HTERT RPE-1 (cell line): ENCODE data around the gene PCDHB13.
"Not testable (repeated sequence)": the region's sequence is repeated elsewhere in the genome, so short reads cannot be mapped to it uniquely, and the experiment has no call there.

Source experiments
- in situ Hi-C: fragments of 300-500 bp; cut with MboI; formaldehyde crosslinking; loops from 4 replicates; pipeline ENCODE4 v1.14.3; 2020; ENCODE audit warnings: low sequenced_read_pairs

The PCDHB13 gene

GRCh38 chr5:141201126-141201525 lies 12.6 kb upstream of the PCDHB13 start:
- in situ Hi-C loops: not testable (repeated sequence)

- in situ Hi-C loops: not testable (repeated sequence)
These were observed 12.1 kb upstream of the PCDHB13 start for GRCh38 chr5:141201646-141202045.

- in situ Hi-C loops: no loop called here
These were observed 5.2 kb upstream of the PCDHB13 start, which contains the start of gene PCDHB12 for GRCh38 chr5:141208478-141208877. PCDHB12 (plus strand) TSS chr5:141208719; CDS start chr5:141208908, 189 bp downstream.

- in situ Hi-C loops: not testable (repeated sequence)
These were observed 3.4 kb upstream of the PCDHB13 start for GRCh38 chr5:141210281-141210680.

GRCh38 chr5:141210849-141211248 lies 2.9 kb upstream of the PCDHB13 start:
- in situ Hi-C loops: not testable (repeated sequence)

GRCh38 chr5:141214583-141214982 lies 864 bp downstream of the PCDHB13 start:
- in situ Hi-C loops: not testable (repeated sequence)

GRCh38 chr5:141215504-141215903 lies 1.8 kb downstream of the PCDHB13 start:
- in situ Hi-C loops: not testable (repeated sequence)

GRCh38 chr5:141216035-141216434 lies 2.3 kb downstream of the PCDHB13 start:
- in situ Hi-C loops: not testable (repeated sequence)

- in situ Hi-C loops: no loop called here
These were observed 9.5 kb downstream of the PCDHB13 start, which contains the start of gene PCDHB14 for GRCh38 chr5:141223112-141223783. PCDHB14 (plus strand) TSS chr5:141223343; CDS start chr5:141223506, 163 bp downstream.

GRCh38 chr5:141224844-141225243 lies 11.1 kb downstream of the PCDHB13 start:
- in situ Hi-C loops: not testable (repeated sequence)

GRCh38 chr5:141225421-141225820 lies 11.7 kb downstream of the PCDHB13 start:
- in situ Hi-C loops: not testable (repeated sequence)

- in situ Hi-C loops: no loop called here
These were observed 20.5 kb downstream of the PCDHB13 start for GRCh38 chr5:141234109-141234667.

GRCh38 chr5:141235922-141236321 lies 22.2 kb downstream of the PCDHB13 start:
- in situ Hi-C loops: not testable (repeated sequence)

- in situ Hi-C loops: no loop called here
These were observed 23.0 kb downstream of the PCDHB13 start for GRCh38 chr5:141236516-141237313.

GRCh38 chr5:141241496-141241895 lies 27.8 kb downstream of the PCDHB13 start:
- in situ Hi-C loops: no loop called here

- in situ Hi-C loops: no loop called here
These were observed 31.6 kb downstream of the PCDHB13 start, which contains the start of gene PCDHB15 for GRCh38 chr5:141245250-141245717. PCDHB15 (plus strand) TSS chr5:141245395; CDS start chr5:141245579, 184 bp downstream.

GRCh38 chr5:141246971-141247370 lies 33.3 kb downstream of the PCDHB13 start:
- in situ Hi-C loops: not testable (repeated sequence)

GRCh38 chr5:141247434-141247833 lies 33.7 kb downstream of the PCDHB13 start:
- in situ Hi-C loops: not testable (repeated sequence)

GRCh38 chr5:141250576-141250975 lies 36.9 kb downstream of the PCDHB13 start:
- in situ Hi-C loops: no loop called here

GRCh38 chr5:141258464-141258863 lies 44.7 kb downstream of the PCDHB13 start:
- in situ Hi-C loops: no loop called here

GRCh38 chr5:141258948-141259347 lies 45.2 kb downstream of the PCDHB13 start:
- in situ Hi-C loops: no loop called here
